ENCODE measurements around the gene TMEM240.

TMEM240 gene

GRCh38 chr1:1540090-1540817 lies at the start of gene TMEM240:
Gene TMEM240 (minus strand): TSS chr1:1540624. CDS start chr1:1540346, 278 bp downstream.
- Histone ChIP-seq H3K4me3 (peak within 1 kb of the TSS; percentile 76), H3K9me3 (ENCODE audit: low read depth, low read length) (no peaks in the 10 kb centered on the region), H3K27ac (no peak within 1 kb of the TSS), H3K36me3 (ENCODE audit: insufficient read depth, low read length) (no peaks in the 10 kb centered on the region; the same call in 1 of the 2 replicates), H3K9ac (ENCODE audit: insufficient read length) (peak within 1 kb of the TSS; percentile 70)
- TF ChIP-seq POLR2AphosphoS5 (IDR thresholded peaks at IDR 0.05; ENCODE audit: borderline replicate concordance, low read depth, low read length) (no peak), EZH2 (IDR thresholded peaks at IDR 0.05) (no peak), FOXP2 (optimal IDR thresholded peaks at IDR 0.05; ENCODE audit: control extremely low read depth, extremely low read length, insufficient read depth) (no peak)
- DNase-seq (ENCODE audit: low read depth, low spot score) = no peak

GRCh38 chr1:1583347-1584010 lies 43.1 kb upstream of the TMEM240 start:
- DNase-seq (ENCODE audit: low read depth, low spot score) = no peak
- H3K4me3 ChIP-seq = no peak overlapping the region
- H3K9ac ChIP-seq (ENCODE audit: insufficient read length) = no peak overlapping the region
- H3K9me3 ChIP-seq (ENCODE audit: low read depth, low read length) = no peaks in the 10 kb centered on the region
- H3K36me3 ChIP-seq (ENCODE audit: insufficient read depth, low read length) = no peaks in the 10 kb centered on the region
- no peak overlapping the region for H3K27ac ChIP-seq
- TF ChIP-seq POLR2AphosphoS5 (IDR thresholded peaks at IDR 0.05; ENCODE audit: borderline replicate concordance, low read depth, low read length) (no peak), FOXP2 (optimal IDR thresholded peaks at IDR 0.05; ENCODE audit: control extremely low read depth, extremely low read length, insufficient read depth) (no peak), EZH2 (IDR thresholded peaks at IDR 0.05) (no peak)

GRCh38 chr1:1582585-1583346 lies 42.3 kb upstream of the TMEM240 start:
- Histone ChIP-seq H3K9ac (ENCODE audit: insufficient read length) (no peak overlapping the region), H3K27ac (no peak overlapping the region), H3K4me3 (no peak overlapping the region), H3K9me3 (ENCODE audit: low read depth, low read length) (no peaks in the 10 kb centered on the region), H3K36me3 (ENCODE audit: insufficient read depth, low read length) (no peaks in the 10 kb centered on the region)
- DNase-seq (ENCODE audit: low read depth, low spot score) = no peak
- TF ChIP-seq POLR2AphosphoS5 (IDR thresholded peaks at IDR 0.05; ENCODE audit: borderline replicate concordance, low read depth, low read length) = no peak
- no peak for TF ChIP-seq EZH2 (IDR thresholded peaks at IDR 0.05)
- no peak for TF ChIP-seq FOXP2 (optimal IDR thresholded peaks at IDR 0.05; ENCODE audit: control extremely low read depth, extremely low read length, insufficient read depth)

GRCh38 chr1:1578371-1578940 lies 38.0 kb upstream of the TMEM240 start:
- Histone ChIP-seq H3K27ac (no peak overlapping the region), H3K4me3 (no peak overlapping the region), H3K9ac (ENCODE audit: insufficient read length) (no peak overlapping the region), H3K36me3 (ENCODE audit: insufficient read depth, low read length) (peaks cover 1% of the 10 kb centered on the region; the same call in 1 of the 2 replicates), H3K9me3 (ENCODE audit: low read depth, low read length) (no peaks in the 10 kb centered on the region)
- no peak for TF ChIP-seq FOXP2 (optimal IDR thresholded peaks at IDR 0.05; ENCODE audit: control extremely low read depth, extremely low read length, insufficient read depth)
- TF ChIP-seq EZH2 (IDR thresholded peaks at IDR 0.05) = no peak
- TF ChIP-seq POLR2AphosphoS5 (IDR thresholded peaks at IDR 0.05; ENCODE audit: borderline replicate concordance, low read depth, low read length) = no peak
- DNase-seq (ENCODE audit: low read depth, low spot score) = no peak

GRCh38 chr1:1577367-1578011 lies 37.1 kb upstream of the TMEM240 start:
- no peak overlapping the region for H3K4me3 ChIP-seq
- no peaks in the 10 kb centered on the region for H3K9me3 ChIP-seq (ENCODE audit: low read depth, low read length)
- H3K27ac ChIP-seq = no peak overlapping the region
- H3K9ac ChIP-seq (ENCODE audit: insufficient read length) = no peak overlapping the region
- no peak for TF ChIP-seq POLR2AphosphoS5 (IDR thresholded peaks at IDR 0.05; ENCODE audit: borderline replicate concordance, low read depth, low read length)
- no peak for TF ChIP-seq EZH2 (IDR thresholded peaks at IDR 0.05)
- no peak for TF ChIP-seq FOXP2 (optimal IDR thresholded peaks at IDR 0.05; ENCODE audit: control extremely low read depth, extremely low read length, insufficient read depth)
- H3K36me3 ChIP-seq (ENCODE audit: insufficient read depth, low read length) = peaks cover 9% of the 10 kb centered on the region
- DNase-seq (ENCODE audit: low read depth, low spot score) = no peak

- no peaks in the 10 kb centered on the region for H3K9me3 ChIP-seq (ENCODE audit: low read depth, low read length)
- DNase-seq (ENCODE audit: low read depth, low spot score) = peak; percentile 56
- TF ChIP-seq FOXP2 (optimal IDR thresholded peaks at IDR 0.05; ENCODE audit: control extremely low read depth, extremely low read length, insufficient read depth) = peak; percentile 86
- TF ChIP-seq POLR2AphosphoS5 (IDR thresholded peaks at IDR 0.05; ENCODE audit: borderline replicate concordance, low read depth, low read length) = peak; percentile 96
- no peak for TF ChIP-seq EZH2 (IDR thresholded peaks at IDR 0.05)
- peak within 1 kb of the TSS; percentile 93 for H3K27ac ChIP-seq
- H3K36me3 ChIP-seq (ENCODE audit: insufficient read depth, low read length) = peaks cover 24% of the 10 kb centered on the region
- H3K9ac ChIP-seq (ENCODE audit: insufficient read length) = peak within 1 kb of the TSS; percentile 98
- peak within 1 kb of the TSS; percentile 95 for H3K4me3 ChIP-seq
Measured at GRCh38 chr1:1574721-1575537, 34.5 kb upstream of the TMEM240 start, which contains the start of gene SSU72. Gene SSU72 (minus strand): TSS chr1:1574863. CDS start chr1:1574557, 306 bp downstream.

Measured in SK-N-MC (cell line).